ENCODE data around the gene NSFL1C. TPM values are rescaled to one million over a fixed set of nuclear protein-coding genes. Genes with fewer than 3 reads are reported as not detected.

NSFL1C gene
- polyA plus RNA-seq, 2 of the 4 experiments (the other 2 are of a cell fraction) = 56.6 to 136 TPM

DNA sequence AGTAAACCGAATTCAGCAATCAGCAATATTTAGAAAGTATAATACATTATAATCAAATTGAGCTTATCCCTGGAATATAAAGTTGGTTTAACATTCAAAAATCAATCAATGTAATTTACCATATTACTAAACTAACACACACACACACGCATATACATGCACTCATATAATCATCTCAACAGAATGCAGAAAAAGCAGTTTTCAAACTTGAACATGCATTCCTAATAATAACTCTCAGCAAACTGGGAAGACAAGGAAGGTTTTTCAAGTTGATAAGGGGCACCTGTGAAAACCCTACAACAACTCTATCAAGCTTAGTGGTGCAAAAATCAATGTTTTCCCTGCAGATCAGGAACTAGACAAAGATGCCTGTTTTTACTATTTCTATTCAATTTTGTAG, 19.9 kb upstream of the NSFL1C start:
- DNase-seq (ENCODE audit: low read depth in 1 of 2, low spot score in 1 of 2) (no peak), ATAC-seq (no peak), FAIRE-seq (peak; percentile 61)
- POLR2A ChIA-PET = no interaction called here
- Histone ChIP-seq H3K4me2 (no peak overlapping the region), H3K9me3 (no peaks in the 10 kb centered on the region), H3K27ac (no peak overlapping the region), H3K4me3 (no peak overlapping the region), H3K4me1 (0 out of 3 replicates have a peak, but pooled peaks cover 3% of the 10 kb centered on the region)
- WGBS (ENCODE audit: missing lambda C conversion rate) = 50% methylated on average over 2 of the region's 2 CpGs
- CTCF ChIA-PET = interaction anchor here (0.9 to 12.7 kb wide), 2 partner anchors 17 to 316 kb away, joined by 3 to 129 read pairs; no protein-coding TSS in a partner anchor
- TF ChIP-seq GATA3 (IDR thresholded peaks at IDR 0.05; ENCODE audit: borderline replicate concordance) (no peak), MAFK (IDR thresholded peaks at IDR 0.05; ENCODE audit: partially characterized antibody) (no peak)

DNA sequence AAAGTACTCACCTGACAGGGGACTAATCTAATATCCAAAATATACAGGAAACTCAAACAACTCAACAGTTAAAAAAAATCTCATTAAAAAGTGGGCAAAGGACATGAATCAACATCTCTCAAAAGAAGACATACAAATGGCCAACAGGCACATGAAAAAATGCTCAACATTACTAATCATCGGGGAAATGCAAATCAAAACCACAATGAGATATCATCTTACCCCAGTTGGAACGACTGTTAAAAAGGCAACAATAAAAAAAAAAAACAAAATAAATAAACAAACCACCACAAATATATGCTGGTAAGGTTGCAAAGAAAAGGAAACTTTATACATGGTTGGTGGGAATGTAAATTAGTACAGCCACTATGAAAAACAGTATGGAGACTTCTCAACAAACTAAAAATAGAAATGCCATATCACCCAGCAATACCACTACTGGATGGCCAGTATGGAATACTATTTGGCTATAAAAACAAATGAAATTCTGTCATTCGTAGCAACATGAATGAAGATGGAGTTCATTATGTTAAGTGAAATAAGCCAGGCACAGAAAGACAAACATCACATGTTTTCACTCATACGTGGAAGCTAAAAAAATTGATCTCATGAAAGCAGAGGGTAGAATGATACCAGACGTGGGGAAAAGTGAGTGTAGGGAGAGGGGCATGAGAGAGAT, 17.9 kb upstream of the NSFL1C start:
- ATAC-seq (no peak), DNase-seq (ENCODE audit: low read depth in 1 of 2, low spot score in 1 of 2) (no peak), FAIRE-seq (no peak)
- ChIA-PET POLR2A (no interaction called here), CTCF (interaction anchor here (12.7 kb wide), 1 partner anchor 19 kb away, joined by 129 read pairs; no protein-coding TSS in a partner anchor)
- Histone ChIP-seq H3K4me3 (no peak overlapping the region), H3K9me3 (no peaks in the 10 kb centered on the region), H3K4me1 (no peaks in the 10 kb centered on the region), H3K4me2 (no peak overlapping the region), H3K27ac (no peak overlapping the region)
- TF ChIP-seq, protein P1, sequence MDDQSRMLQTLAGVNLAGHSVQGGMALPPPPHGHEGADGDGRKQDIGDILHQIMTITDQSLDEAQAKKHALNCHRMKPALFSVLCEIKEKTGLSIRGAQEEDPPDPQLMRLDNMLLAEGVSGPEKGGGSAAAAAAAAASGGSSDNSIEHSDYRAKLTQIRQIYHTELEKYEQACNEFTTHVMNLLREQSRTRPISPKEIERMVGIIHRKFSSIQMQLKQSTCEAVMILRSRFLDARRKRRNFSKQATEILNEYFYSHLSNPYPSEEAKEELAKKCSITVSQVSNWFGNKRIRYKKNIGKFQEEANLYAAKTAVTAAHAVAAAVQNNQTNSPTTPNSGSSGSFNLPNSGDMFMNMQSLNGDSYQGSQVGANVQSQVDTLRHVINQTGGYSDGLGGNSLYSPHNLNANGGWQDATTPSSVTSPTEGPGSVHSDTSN (IDR thresholded peaks at IDR 0.05) = no peak
- TF ChIP-seq NFE2L2 (conservative IDR thresholded peaks at IDR 0.05; ENCODE audit: low read length) (no peak), FOSL2 (IDR thresholded peaks at IDR 0.05) (no peak), FOSL2 (CRISPR knock-in tag; IDR thresholded peaks at IDR 0.05) (no peak)
- WGBS (ENCODE audit: missing lambda C conversion rate) = 27% methylated on average over 5 of the region's 5 CpGs

DNA sequence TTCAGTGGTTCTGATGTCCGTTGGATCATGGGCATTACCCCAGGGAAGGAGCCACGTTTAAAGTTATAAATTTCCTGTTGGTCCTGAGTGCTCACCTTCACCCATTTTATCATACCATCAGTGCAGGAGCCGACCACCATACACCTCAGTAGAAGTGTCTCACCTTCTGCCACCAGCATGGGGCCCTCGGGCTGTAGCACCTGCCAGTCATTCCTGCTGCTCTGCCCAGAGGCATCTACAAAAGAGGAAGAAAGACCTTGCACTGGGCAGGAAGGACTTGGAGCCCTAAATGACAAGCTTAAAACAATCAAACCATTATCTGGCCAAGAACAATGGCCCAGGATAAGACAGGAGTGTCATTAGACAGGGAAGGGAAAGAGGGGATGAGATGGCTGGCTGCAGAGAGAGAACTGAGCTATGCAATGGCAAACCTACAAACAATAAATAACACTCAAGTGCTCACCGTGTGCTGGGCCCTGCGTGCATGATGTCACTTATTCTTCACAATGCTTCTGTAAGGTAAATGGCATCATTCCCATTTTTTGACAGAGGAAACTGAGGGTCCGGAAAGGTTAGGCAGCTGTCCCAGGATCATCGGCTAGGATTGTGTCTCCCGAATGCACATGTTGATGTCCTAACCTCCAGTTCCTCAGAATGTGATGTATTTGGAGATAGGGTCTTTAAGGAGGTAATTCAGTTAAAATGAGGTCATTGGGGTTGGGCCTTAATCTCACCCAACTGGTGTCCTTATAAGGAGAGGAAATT, 13.4 kb upstream of the NSFL1C start:
- CTCF ChIA-PET = interaction anchor here (1.4 to 4.5 kb wide), 3 partner anchors 13 to 267 kb away, joined by 3 to 39 read pairs (median 11); partner anchors contain the start of gene NSFL1C
- Histone ChIP-seq H3K4me3 (no peak overlapping the region), H3K27ac (no peak overlapping the region), H3K9me3 (no peaks in the 10 kb centered on the region), H3K4me1 (peaks cover 12% of the 10 kb centered on the region), H3K4me2 (no peak overlapping the region)
- DNase-seq (ENCODE audit: low read depth in 1 of 2, low spot score in 1 of 2) = no peak
- WGBS (ENCODE audit: missing lambda C conversion rate) = 72% methylated on average over 9 of the region's 9 CpGs
- no peak for FAIRE-seq
- TF ChIP-seq CHD4 (IDR thresholded peaks at IDR 0.05; ENCODE audit: borderline replicate concordance) = no peak
- no peak for TF ChIP-seq NR3C1 (IDR thresholded peaks at IDR 0.05)
- TF ChIP-seq CEBPB (IDR thresholded peaks at IDR 0.05) = no peak
- TF ChIP-seq MYC (IDR thresholded peaks at IDR 0.05; ENCODE audit: borderline replicate concordance, low read length) = no peak
- TF ChIP-seq, protein P2, sequence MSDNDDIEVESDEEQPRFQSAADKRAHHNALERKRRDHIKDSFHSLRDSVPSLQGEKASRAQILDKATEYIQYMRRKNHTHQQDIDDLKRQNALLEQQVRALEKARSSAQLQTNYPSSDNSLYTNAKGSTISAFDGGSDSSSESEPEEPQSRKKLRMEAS (IDR thresholded peaks at IDR 0.05) = no peak
- ATAC-seq = no peak
- POLR2A ChIA-PET = no interaction called here

DNA sequence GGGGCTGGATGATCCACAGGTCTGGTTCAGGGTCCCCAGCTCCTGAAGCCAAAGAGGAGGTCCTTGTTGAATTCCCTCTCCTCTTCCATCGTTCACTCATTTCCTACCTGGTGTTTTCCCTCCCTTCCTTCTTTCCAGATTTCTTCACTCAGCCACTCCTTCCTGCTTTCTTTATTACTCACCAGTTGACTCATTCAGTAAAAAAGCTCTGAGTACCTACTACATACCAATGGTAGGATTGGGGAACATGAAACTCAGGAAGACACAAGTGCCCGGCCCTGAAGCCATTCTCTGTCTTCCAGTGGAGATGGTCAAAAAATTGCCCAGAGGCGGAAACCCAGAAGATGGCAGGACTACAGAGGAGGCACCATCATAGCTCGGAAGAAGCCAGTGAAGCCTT, 11.9 kb upstream of the NSFL1C start:
- ATAC-seq = peak; percentile 77 to 78
- ChIA-PET CTCF (interaction anchor here (0.7 to 4.5 kb wide), 6 partner anchors 9 to 266 kb away, joined by 3 to 39 read pairs (median 3); no protein-coding TSS in a partner anchor), POLR2A (interaction anchor here (0.6 kb wide), 1 partner anchor 12 kb away, joined by 3 read pairs; the partner anchor contains the start of gene NSFL1C)
- peak; percentile 42 to 75 for DNase-seq (ENCODE audit: low read depth in 1 of 2, low spot score in 1 of 2)
- no peaks in the 10 kb centered on the region for H3K9me3 ChIP-seq
- H3K4me3 ChIP-seq = no peak overlapping the region
- 43% methylated on average over 4 of the region's 4 CpGs for WGBS (ENCODE audit: missing lambda C conversion rate)
- no peak for TF ChIP-seq PHF8 (IDR thresholded peaks at IDR 0.05; ENCODE audit: borderline replicate concordance, low read depth)
- peak in 1 of 2 experiments; percentile 52; a peak in 1 of 4 replicates for TF ChIP-seq CEBPB (IDR thresholded peaks at IDR 0.05)
- TF ChIP-seq FOSL2 (IDR thresholded peaks at IDR 0.05) = peak; percentile 68
- TF ChIP-seq FOSL2 (CRISPR knock-in tag; IDR thresholded peaks at IDR 0.05) = peak; percentile 74
- TF ChIP-seq JUNB (IDR thresholded peaks at IDR 0.05) = peak; percentile 64
- no peak for TF ChIP-seq KDM5A (IDR thresholded peaks at IDR 0.05)
- peaks cover 15% of the 10 kb centered on the region for H3K4me1 ChIP-seq
- FAIRE-seq = no peak
- peak overlapping the region; percentile 47 to 77; a peak in 5 of 6 replicates for H3K27ac ChIP-seq
- peak overlapping the region; percentile 57 for H3K4me2 ChIP-seq

Data from A549 (cell line).